ENCODE measurements around the gene MYO10.
"Not testable (repeated sequence)": the region's sequence is repeated elsewhere in the genome, so short reads cannot be mapped to it uniquely, and the experiment has no call there.

Gene MYO10

DNA sequence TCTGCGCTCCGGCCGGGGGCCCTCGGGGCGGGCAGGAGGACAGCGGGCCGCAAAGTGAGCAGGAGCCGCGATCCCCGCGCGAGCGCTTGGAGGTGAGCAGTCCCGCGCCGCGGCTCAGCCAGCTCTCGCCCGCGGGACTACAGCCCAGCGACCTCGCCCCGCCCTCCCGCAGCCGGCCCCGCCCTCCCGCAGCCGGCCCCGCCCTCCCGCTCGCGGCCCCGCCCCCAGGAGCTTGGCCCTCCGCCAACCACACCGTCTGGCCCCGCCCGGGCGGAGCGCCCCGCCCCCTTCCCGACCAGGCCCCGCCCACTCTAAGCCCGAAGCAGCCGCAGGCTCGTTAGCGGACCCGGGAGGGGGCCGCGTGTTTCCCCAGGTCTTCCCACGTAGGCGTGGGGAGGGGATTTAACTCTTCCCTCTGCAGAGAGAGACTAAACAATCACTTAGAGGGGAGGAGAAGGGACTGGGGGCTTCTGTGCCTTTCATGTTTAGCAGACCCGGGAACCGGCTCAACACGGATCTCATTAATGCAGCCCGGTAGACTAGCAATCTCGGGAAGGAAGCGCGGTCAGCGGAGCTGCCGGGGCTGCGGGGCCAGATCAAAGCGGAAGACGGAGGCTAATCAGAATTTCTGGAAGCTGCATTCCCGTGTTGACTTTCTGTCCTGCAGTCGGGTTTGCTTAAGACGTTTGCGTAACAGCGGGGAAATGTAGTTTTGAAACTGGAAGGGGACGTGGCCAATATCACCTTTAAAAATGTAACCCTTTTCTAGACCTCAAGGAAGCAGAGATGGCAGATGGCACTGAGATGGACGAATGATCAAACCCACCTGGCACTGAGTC, at the start of gene MYO10:
Gene MYO10 (minus strand): TSS at position 139 of the 839 bp plus-strand sequence. CDS start 480 bp downstream, outside the sequence.
- peak; percentile 26 for DNase-seq

- DNase-seq: not testable (repeated sequence)
Measured at GRCh38 chr5:16985304-16985703, 49.2 kb upstream of the MYO10 start.

GRCh38 chr5:16983972-16984371, 47.9 kb upstream of the MYO10 start:
- no peak for DNase-seq

DNA sequence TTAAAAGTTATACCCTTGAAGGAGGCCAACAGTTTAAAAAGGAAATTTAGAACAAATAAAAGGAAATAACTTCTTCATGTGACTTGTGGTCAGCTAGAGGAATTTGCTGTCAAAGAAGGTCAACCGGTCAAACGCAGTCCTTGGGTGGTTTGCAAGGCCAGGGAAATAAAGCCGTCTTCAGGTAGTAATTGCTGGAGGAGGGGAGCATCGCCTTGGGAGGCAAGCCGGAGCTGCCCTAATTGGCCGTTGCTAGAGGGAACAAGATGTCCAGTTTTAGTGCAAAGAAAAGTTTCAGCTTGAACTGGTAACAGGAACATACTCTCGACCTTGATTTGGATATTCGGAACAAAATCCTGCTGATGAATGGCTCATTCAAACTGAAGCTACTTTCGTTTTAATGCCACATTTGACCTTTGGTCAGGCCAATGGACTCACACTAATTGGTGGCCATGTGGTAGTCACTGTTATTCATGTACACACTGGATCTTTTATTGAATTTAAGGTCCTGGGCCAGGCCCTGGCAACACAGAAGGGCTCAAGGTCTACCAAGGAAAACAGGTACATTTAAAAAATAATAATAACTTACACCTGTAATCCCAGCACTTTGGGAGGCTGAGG, 47.0 kb upstream of the MYO10 start:
- DNase-seq: no peak

DNA sequence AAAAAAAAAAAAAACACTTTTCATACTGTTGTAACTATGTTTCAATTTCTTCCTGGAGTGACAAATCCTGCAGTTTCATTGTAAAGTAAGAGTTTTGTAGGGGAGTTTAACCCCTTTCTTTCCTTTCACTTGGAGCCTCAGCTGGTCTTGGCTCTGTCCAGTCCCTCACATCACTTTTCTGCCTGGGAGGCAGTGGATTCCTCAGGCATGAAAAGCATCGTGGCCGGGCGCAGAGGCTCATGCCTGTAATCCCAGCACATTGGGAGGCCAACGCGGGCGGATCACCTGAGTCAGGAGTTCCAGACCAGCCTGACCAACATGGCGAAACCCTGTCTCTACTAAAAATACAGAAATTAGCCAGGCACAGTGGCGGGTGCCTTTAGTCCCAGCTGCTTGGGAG, 45.6 kb upstream of the MYO10 start:
- no peak for DNase-seq

DNA sequence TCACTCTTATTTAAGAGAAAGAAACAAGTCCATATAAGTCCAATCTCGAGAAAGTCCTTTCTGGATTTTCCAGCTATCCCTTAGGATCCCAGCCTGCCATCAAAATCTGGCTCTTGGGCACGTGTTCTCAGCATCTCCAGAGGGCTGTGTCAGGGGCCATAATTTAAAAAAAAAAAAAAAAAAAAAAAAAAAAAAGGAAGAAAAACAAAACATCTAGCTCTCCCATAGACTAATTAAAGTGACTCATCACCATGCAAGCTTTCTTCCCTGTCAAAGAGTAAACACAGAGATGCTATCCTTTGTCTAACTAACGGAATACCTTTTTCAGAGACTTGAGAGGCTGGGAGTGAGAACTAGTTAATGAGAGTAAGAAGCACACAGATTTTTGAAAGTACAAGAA, 44.9 kb upstream of the MYO10 start:
- DNase-seq: no peak

- no peak for DNase-seq
Measured at GRCh38 chr5:16978296-16978695, 42.2 kb upstream of the MYO10 start.

- DNase-seq: no peak
Measured at GRCh38 chr5:16976625-16977008, 40.5 kb upstream of the MYO10 start.

GRCh38 chr5:16975950-16976624, 40.0 kb upstream of the MYO10 start:
- no peak for DNase-seq

GRCh38 chr5:16974981-16975380, 38.9 kb upstream of the MYO10 start:
- no peak for DNase-seq

DNA sequence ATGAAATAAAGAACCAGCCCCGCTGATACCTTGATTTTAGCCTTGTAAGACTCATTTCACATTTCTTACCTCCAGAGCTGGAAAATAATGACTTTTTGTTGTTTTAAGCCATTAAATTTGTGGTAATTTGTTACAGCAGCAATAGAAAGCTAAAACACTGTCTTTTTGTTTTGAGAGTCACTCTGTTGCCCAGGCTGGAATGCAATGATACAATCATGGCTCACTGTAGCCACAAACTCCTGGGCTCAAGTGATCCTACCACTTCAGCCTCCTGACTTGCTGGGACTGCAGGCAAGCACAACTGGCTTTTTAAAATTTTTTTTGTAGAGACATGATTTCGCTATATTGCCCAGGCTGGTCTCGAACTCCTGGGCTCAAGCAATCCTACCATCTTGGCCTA, 34.7 kb upstream of the MYO10 start:
- no peak for DNase-seq

- no peak for DNase-seq
Measured at GRCh38 chr5:16970260-16970659, 34.2 kb upstream of the MYO10 start.

- no peak for DNase-seq
Measured at GRCh38 chr5:16965581-16965980, 29.5 kb upstream of the MYO10 start.

GRCh38 chr5:16963821-16964220, 27.7 kb upstream of the MYO10 start:
- no peak for DNase-seq

DNA sequence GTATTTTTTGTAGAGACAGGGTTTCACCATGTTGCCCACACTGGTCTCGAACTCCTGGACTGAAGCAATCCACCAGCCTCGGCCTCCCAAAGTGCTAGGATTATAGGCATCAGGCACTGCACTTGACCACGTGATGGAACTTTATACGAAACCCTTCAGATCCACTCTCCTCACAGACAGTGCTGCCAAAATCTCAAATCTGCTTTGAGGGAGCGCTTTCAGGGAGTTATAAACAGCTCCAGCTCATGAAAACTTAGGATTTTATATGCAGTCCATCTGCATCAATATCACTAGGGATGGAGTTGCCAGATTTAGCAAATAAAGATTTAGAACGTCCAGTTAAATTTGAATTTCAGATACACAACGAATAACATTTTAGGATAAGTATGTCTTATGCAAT, 25.0 kb upstream of the MYO10 start:
- no peak for DNase-seq

DNA sequence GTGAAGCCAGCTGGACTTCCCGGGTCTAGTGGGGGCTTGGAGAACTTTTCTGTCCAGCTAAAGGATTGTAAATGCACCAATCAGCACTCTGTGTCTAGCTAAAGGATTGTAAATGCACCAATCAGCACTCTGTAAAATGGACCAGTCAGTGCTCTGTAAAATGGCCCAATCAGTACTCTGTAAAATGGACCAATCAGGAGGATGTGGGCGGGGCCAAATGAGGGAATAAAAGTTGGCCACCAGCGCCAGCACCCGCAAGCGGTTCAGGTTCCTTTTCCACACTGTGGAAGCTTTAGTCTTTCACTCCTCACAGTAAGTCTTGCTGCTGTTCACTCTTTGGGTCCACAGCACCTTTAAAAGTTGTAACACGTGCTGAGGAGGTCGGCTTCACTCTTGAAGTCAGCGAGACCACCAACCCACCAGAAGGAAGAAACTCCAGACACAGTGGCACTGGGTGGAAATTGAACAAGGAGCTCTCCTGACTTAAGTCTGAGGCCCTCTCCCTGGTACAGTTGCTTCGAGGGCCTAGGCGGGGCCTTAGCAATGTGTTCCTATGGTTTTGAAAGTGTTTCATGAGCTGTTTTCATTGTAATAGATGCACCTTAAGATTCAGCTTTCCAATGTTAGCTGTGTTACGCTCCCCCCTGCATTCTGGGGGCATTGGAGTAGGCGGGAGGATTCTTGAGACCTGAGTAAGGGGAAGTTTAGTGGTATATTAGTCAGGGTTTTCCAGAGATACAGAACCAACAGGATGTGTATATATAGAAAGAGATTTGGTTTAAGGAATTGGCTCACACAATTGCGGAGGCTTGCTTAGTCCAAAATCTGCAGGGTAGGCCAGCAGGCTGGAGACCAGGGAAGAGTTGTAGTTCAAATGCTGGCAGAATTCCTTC, 21.5 kb upstream of the MYO10 start:
- DNase-seq: no peak

DNA sequence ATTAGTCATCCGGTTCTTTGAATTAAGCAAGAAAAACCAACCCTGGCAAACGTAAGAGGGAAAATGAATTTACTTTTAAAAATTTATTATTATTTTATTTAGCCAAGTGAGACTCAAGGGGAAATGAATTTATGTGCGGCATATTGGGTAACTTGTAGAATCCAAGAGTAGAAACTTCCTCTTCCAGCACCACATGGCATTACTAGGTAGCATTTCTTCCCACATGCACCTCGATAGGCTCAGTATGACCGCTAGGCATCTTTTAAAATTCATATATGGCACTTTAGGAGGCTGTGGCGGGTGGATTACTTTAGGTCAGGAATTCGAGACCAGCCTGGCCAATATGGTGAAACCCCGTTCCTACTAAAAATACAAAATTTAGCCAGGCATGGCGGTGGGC, 17.6 kb upstream of the MYO10 start:
- no peak for DNase-seq

GRCh38 chr5:16952968-16953671, 17.0 kb upstream of the MYO10 start:
- DNase-seq: no peak

GRCh38 chr5:16946725-16947124, 10.6 kb upstream of the MYO10 start:
- no peak for DNase-seq

DNA sequence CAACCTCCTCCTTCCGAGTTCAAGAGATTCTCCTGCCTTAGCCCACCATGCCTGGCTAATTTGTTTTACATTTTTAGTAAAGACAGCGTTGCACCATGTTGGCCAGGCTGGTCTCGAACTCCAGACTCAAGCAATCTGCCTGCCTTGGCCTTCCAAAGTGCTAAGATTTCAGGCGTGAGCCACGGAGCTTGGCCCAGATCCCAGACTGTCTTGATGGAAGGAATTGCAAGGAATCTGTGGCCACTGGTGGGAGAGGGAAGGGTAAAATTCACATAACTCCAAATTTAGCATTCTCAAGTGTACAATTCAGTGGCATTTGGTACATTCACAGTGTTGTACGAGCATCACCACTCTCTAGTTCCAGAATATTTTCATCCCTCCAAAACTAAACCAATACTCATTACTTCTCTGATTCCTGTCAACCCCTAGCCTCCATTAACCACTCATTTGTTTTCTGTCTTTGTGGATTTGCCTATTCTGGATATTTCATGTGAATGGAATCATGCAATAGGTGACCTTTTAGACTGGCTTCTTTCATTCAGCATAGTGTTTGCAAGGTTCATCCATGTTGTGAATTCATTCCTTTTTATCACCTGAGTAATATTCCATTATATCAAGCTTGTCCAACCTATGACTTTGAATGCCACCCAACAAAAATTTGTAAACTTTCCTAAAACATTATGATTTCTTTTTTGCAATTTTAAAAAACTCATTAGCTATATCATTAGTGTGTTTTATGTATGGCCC, 8.9 kb upstream of the MYO10 start:
- no peak for DNase-seq

- no peak for DNase-seq
Measured at GRCh38 chr5:16943846-16944678, 8.0 kb upstream of the MYO10 start.

Data from NCI-H1417 treated with DMSO at 0.1 percent for 48 hours (cell line).